HG03457 (cell line): ENCODE measurements around the gene ASS1.

Experiments used
- ATAC-seq: cut with Tn5 transposase; IDR thresholded peaks from one replicate; pipeline ENCODE4 v1.9.1; 2021; ENCODE audit warnings: moderate number of reproducible peaks; ENCODE audit not compliant: unreplicated experiment

Gene ASS1

DNA sequence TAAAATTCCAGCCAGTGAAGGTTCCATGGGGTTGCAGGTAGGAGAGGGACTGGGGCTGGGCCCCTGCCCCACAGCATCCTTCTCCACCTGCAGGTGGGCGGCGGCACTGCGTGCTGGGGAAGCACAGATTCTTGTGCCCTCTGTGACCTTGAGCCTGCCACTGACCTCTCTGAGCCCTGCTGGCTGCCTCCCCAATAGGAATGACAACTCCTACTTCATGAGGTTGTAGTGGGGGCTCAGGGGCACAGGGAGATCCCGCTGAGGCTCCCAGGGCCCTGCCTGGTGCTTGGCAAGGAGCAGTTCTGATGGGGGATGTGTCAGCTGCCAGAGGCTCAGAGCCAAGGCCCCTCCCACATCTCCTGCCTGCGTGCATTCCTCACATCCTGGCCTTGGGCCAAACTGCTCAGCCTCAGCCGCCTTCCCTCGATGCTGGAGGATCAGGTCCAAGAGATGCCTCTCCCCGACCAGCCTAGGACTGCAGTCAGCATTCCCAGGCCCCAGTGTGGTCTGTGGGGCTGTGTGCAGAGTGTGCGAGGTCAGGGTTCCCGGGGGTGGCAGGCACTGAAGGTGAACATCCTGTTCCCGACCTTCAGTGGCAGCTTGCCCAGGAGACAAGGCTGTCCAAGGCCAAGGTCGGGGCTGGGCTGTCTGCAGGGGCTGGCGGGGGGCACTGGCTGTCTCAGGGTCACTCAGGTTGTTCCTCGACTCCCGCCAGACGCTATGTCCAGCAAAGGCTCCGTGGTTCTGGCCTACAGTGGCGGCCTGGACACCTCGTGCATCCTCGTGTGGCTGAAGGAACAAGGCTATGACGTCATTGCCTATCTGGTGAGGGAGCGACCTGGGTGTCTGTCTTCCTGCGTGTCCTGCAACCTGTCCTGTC, 7.0 kb downstream of the ASS1 start:
- ATAC-seq = no peak

DNA sequence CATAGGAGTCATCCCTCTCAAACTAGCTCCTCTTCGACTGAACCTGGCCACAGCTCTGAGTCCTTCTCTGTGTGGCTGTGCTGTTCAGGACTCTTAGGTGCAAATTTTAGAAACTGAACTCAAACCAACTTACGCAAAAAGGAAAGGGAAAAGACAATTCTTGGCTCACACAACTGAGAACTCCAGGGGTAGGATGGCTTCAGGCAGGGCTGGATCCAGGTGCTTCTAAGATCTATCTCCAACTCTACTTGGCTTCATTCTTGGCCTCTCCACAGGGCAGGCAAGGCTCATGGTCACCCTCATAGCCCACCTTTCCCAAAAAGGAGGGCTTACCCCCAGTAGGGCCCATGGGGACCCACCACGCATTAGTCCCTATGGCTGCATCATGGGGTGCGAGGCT, 8.1 kb downstream of the ASS1 start:
- no peak for ATAC-seq

DNA sequence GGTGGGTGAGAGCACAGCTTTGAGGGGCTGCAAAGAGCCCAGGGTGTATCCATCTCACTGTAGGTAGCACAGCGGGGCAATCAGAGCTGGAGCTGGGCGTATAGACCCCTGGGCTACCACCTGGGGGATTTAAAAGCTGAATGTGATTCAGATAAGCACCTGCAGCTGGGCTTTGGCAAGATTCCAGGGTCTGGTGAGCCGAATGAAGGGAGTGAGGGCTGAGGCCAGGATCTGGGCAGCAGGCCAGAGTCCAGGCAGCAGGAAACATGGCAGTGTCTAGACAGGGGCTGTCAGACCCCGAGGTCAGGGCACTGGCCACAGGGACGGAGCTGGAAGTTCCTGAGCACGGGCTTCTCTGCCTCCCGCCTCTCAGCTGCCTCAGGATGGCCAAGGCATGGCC, 8.7 kb downstream of the ASS1 start:
- ATAC-seq = no peak

DNA sequence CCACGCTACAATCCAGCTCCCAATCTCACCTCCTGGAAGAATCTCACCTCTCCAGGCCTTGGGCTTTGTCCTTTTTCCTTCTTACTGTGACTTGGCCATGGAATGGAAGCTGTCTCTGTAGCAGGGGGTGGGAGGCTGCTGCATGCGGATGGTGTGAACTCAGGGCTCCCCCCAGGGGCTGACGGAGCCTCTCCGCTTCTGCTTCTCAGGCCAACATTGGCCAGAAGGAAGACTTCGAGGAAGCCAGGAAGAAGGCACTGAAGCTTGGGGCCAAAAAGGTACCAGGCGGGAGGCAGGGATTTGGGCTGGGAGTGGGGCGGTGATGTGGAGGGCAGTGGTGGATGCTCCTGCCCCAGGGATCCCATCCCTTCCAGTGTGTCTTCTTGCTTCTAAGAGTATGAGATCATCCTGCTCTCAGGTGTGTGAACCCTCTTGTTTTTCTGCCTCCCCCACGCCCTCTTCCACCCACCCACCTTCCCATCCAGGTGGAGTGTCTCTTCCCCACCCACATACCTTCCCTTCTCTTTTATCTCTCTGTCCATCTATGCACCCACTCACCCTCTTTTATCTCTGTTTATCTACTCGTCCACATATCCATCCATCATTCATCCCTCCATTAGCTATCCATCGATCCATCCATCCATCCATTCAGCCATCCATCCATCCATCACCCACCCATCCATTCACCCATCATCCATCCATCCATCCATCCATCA, 9.5 kb downstream of the ASS1 start:
- no peak for ATAC-seq

DNA sequence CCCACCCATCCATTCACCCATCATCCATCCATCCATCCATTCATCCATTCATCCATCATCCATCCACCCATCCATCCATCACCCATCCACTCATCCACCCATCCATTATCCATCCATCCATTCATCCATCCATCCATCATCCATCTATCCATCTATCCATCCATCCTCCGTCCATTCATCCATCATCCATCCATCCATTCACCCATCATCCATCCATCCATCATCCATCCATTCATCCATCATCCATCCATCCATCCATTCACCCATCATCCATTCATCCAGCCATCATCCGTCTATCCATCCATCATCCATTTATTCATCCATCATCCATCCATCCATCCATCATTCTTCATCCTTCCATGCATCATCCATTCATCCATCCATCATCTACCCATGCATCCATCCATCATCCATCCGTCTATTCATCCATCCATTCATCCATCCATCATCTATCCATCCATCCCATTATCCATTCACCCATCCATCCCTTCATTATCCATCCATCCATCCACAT, 10.1 kb downstream of the ASS1 start:
- no peak for ATAC-seq

DNA sequence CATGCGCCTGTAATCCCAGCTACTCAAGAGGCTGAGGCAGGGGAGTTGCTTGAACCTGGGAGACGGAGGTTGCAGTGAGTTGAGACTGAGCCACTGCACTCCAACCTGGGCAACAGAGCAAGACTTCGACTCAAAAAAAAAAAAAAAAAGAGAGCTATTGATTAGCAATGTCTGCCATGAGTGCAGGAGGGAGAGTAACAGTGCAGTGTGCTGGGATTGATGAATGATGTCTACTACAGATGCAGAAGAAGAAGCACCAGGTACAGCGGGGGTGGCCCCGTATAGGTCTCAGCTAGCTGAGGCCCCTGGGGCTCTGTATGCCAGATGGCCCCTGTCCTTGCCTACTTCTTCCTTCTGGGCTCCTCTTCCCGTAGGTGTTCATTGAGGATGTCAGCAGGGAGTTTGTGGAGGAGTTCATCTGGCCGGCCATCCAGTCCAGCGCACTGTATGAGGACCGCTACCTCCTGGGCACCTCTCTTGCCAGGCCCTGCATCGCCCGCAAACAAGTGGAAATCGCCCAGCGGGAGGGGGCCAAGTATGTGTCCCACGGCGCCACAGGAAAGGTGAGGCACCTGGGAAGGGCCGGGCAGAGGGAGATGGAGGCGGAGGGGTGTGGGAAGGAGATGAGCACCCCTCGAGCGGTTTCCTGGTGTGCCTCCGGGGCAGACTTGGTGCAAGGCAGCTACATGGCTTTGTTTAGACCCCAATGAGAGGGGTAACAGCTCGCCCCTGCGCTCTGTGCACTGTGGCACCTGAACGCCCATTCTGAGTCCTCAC, 13.5 kb downstream of the ASS1 start:
- no peak for ATAC-seq

DNA sequence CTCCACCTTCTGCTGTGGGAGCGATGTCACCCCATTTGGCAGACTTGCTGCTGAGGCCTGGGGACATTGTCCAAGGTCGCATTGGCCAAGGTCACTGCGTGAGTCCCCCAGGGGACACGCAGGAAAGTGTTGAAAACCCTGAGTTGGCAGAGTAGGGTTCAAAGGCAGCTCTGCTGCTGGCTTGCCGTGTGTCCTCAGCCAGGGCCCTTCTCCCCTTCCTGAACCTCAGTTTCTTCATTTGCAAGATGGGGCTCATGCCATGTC, 14.0 kb downstream of the ASS1 start:
- ATAC-seq = no peak

DNA sequence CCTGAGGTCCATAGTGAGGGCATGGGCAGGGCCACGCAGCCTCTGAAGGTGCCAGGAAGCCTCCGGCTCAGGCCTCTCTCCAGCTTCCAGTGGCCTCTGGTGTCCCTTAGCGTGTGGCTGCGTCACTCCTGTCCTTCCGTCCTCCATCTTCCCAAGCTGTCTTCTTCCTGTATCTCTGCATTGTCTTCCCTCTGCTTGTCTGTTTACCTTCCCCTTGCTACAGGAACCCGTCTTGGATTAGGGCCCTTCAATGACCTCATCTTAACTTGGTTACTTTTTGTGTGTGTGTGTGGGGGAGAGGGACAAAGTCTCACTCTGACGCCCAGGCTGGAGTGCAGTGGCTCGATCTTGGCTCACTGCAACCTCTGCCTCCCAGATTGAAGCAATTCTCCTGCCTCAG, 14.4 kb downstream of the ASS1 start:
- ATAC-seq = no peak

DNA sequence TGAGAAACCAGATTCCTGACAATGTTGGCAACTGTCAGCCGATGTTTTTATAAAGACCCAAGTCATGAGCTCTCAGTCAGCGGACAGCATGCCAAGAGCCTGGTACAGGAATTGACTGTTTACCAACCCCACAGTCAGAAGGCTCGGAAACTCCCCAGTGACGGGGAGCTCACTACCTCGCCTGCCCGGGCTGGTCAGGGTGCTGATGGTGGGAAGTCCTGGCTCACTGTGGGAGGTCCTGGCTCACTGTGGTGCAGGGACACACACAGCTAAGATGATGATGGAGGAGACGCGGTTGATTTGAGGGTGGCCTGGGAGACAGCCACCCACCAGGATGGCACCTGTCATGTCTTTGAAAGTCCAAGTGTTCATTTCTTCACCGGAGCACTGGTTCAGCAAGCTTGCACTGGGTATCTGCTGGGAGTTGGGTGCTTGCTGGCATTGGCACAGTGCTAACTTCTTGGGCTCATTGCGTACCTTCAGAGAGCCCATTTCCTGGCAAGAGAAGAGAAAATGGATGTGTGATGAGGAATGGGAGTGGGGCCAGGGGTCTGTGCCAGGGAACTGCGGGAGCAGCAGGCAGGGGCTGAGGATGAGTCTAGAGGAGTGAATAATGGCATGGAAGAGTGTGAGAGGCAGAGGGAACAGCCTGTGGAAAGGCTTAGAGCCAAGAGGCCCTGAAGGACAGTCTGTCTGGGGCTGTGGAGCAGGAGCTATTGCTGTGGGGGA, 15.3 kb downstream of the ASS1 start:
- no peak for ATAC-seq

DNA sequence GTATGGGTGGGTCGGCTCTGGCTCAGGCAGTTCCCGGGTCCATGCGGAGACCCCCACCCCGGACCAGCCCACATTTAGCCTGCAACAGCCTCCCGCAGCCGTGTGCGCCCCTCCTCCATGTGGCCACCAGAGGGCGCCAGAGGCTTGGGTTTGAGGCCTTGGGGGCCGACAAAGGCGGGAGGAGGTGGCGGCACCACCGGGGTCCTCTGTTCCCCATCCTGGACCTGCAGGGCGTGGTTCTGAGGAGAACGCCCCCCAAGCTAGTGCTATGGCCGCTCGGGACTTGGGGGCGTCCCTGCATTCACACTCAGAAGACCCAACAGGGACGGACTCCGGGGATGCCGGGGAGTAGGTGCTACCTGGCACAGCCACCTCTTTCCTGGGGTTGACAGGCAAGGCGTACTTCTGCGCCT, 16.5 kb downstream of the ASS1 start:
- ATAC-seq = no peak

DNA sequence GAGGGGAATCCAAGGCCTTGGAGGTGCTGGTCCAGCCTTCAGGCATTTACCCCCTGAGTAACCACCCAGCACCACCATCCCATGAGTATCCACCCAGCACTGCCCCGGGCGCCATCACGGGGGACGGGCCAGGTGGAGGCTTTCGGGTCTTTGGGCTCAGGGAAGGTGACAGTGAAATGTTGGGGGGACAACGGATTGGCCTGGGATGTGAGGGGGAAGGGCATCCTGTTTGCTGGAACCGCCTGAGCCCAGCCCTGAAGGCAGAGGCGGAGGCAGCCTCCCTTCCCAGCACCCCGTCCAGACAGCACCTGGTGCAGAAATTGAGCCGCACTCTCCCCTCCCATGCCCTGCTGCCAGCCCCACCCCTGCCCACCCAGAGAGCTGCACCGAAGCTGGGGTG, 17.0 kb downstream of the ASS1 start:
- ATAC-seq = no peak

DNA sequence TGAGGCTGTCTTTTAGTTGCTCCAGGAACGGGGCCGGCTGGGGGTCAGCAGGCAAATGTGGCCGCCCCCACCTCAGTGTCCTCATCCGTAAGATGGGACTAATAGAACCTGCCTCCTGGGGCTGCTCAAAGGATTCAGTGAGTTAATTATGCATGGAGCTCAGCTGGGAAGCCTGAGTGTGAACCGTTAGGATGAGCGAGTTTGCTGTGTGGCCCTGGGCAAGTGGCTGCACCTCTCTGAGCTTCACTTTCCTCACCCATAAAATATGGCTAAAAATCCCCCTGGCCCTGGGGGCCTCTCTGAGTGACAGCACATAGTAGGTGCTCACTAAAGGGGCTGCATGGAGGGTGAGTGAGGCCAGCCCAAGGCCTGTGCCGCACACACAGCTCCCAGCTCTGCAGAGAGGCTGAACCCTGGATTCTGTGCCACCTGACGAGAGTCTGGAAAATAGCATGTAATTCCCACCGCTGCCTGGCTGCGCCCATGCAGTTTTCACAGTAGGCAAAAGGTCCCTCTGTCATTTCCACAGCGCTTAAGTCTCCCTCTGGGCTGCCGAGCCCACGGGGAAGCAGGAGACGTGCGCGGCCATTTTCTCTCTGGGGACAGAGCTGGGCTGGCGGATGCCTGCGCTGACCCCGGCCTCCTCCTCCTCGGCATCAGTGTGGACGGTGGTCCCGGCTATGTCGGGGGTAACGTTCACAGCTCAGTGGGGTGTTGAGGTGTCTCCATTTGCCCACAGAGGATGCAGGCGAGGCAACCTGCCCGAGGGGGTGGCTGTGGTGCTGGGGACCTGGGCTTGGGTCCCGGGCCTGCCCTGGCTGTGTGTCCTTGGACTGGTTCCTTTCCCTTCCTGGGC, 18.2 kb downstream of the ASS1 start:
- no peak for ATAC-seq

DNA sequence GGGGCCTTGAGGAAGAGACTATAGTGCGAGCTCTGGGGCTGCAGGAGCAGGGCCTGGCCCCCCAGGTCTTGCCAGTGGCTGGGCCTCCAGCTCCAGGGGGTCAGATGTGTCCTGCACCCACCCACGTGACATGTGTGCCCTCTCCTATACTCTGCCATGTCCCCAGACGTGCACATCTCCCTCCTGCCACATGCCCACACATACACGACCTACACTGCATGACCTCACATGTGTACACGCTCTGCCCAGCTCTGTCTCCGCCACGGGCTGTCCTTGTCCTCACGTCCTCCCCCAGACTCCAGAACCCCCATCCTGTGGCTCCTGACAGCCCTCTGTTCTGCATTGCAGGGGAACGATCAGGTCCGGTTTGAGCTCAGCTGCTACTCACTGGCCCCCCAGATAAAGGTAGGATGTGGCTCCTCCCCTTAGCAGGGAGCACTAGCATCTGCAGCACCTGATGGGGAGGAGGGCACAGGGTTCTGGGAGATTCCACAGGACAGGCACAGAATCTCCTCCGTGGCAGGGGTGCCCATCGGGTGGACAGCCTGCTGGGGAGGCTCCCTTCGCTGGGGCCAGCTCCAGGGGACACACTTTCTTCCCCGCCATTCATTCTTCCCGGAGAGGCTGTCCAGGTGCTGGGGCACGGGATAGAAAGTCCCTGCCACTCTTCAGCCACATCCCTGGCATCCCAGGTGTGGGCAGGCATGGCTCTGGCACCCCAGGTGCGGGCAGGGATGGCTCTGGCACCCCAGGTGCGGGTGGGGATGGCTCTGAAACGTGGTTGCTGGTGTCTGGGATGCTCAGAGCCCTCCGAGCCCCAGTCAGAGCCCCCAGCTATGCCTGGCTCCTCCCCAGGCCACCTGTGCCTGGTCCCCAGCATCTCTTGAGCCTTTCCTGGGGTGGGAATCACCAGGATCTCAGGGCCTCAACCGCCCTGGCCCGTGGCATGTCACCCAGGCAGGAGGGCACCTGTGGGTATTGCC, 19.3 kb downstream of the ASS1 start:
- ATAC-seq = no peak

DNA sequence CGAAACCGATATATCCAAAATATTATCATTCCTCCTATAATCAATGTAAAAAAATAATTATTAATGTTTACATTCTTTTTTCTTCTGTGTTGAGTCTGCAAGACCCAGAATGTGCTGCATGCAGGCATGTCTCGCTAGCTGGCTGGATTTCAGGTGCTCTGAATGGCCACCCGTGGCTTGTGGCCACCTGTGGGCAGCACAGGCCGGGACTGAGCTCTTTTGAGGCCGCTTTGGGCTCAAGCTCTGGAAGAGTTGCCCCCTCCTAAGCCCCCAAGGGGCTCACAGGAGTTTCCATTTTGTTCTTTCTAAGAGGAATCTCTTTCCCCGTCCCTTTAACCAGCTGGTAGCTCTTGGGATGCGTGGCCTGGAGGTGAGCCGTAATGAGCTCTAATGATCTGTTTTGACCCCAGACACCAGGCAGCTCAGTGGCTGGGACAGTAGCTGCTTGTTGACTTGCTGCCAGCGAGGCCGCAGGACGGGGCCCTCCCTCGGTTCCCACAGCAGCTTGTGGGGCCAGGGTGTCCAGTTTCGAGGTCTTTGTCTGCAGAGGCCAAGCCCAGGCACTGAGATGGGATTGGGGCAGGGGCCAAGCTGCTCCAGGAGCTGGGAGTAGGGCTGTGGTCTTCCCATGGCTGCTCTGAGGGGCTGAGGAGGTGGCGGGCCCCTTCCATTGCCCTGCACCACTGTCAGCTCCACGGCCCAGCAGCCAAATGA, 20.8 kb downstream of the ASS1 start:
- ATAC-seq = no peak

DNA sequence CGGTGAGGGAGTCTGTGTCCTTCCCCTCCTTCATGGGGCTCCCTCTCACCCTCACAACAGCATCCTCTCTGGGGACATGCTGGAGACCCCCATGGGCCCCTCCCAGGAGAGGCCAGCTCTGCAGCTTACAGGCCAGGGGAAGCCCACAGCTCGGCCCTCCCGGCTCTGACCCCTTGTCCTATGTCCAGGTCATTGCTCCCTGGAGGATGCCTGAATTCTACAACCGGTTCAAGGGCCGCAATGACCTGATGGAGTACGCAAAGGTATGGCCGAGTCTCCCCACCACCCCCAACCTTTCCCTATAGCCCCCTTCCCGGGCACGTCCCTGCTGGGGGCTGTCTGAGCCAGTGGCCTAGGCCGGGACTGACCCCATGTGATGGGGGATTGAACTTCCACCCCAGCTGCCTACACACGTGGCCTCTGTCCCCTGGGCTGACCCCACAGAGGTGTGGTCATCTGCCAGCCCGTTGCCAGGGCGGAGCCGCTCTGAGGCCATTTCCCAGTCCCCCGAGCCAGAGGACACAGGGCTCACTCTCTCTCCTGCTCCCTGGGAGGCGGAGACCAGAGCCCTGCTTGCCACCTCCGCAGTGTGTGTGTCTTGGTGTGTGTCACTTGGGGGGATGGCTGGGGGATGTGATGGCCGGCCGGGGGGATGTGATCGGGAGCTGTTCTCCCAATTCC, 21.9 kb downstream of the ASS1 start:
- ATAC-seq = no peak

DNA sequence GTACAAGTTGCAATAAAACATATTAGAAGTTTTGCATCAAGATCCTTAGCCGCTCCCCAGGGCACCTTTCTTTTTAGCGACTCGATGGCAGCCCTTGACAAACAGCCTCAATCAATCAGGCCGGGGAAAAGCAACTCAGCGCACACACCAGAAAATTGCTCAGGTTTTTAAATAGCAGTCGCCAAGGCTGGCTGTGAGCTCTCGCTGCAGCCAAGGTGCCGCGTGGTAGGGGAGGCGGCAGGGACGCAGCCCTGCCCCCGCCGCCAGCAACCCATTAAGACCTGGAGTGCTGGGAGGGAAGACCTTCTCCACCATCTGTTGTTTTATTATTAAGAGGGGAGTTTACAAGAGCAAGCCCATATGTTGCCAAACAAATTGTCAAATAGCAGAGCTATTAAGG, 22.6 kb downstream of the ASS1 start:
- no peak for ATAC-seq

DNA sequence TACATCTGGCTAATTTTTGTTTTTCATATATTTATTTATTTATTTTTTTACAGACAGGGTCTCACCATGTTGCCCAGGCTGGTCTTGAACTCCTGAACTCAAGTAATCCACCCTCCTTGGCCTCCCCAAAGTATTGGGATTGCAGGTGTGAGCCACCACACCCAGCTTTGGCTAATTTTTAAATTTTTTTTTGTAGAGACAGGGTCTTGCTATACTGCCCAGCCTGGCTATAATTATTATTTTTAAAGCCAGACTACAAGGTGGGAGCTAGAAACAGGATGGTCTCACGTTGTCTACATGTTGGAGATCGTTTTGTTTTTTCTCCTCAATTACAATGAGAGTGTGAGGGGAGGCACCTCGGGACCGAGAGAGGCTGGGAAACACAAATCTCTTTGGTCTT, 23.8 kb downstream of the ASS1 start:
- no peak for ATAC-seq

DNA sequence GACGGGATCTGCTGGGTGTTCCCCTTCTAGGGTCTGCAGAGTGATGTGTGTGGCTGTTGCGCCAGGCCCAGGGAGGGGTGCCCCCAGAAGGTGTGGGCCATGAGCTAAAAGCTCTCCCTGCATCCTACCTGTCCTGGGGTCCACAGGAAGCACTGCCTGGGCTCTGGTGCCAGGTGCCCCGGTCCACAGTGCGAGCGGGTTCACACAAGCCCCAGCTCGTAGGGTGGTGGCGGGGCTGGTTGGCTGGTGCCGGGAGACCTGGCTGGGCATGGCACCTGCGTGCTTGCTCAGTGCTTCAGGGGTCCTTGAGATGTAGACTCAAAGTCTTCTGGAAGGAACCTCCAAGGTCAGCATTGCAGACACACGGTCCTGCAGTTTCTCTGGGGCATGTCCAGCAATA, 25.5 kb downstream of the ASS1 start:
- ATAC-seq = no peak
